ENCODE data around the gene PLD4.
A peak's percentile ranks its signal among the peaks of the same experiment; 100 is the strongest.

The PLD4 gene

GRCh38 chr14:104929268-104930230 is 4.9 kb downstream of the PLD4 start:
- no peak for DNase-seq (ENCODE audit: low read depth)

GRCh38 chr14:104930526-104931303 is 6.0 kb downstream of the PLD4 start:
- no peak for DNase-seq (ENCODE audit: low read depth)

- DNase-seq (ENCODE audit: low read depth): no peak
Measured at GRCh38 chr14:104931304-104931770, 6.7 kb downstream of the PLD4 start.

GRCh38 chr14:104931771-104932675 is 7.3 kb downstream of the PLD4 start:
- no peak for DNase-seq (ENCODE audit: low read depth)

DNA sequence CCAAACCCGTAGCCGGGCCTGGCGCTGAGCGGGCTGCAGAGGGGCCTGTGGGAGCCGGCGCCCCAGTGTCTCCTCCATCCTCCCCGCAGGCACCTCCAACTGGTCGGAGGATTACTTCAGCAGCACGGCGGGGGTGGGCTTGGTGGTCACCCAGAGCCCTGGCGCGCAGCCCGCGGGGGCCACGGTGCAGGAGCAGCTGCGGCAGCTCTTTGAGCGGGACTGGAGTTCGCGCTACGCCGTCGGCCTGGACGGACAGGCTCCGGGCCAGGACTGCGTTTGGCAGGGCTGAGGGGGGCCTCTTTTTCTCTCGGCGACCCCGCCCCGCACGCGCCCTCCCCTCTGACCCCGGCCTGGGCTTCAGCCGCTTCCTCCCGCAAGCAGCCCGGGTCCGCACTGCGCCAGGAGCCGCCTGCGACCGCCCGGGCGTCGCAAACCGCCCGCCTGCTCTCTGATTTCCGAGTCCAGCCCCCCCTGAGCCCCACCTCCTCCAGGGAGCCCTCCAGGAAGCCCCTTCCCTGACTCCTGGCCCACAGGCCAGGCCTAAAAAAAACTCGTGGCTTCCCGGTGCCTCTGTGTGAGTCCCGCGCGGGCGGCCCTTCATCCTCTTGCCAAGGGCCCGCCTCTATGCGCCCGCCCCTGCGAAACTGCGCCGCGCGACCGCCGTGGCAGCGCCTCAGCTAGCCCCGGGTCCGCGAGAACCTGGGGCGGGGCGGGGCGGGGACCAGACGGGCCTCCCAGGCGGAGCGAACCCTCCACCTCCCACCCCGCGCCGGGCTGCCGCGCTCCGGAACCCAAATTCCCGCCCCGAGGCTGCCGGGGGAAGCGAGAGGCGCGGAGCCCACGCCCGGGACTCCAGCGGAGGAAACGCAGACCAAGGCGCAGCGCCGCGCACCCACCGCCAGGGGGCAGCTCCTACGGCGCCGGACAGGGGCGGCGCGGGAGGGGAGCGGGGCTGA is 8.3 kb downstream of the PLD4 start:
- peak; percentile 82 for DNase-seq (ENCODE audit: low read depth)

DNA sequence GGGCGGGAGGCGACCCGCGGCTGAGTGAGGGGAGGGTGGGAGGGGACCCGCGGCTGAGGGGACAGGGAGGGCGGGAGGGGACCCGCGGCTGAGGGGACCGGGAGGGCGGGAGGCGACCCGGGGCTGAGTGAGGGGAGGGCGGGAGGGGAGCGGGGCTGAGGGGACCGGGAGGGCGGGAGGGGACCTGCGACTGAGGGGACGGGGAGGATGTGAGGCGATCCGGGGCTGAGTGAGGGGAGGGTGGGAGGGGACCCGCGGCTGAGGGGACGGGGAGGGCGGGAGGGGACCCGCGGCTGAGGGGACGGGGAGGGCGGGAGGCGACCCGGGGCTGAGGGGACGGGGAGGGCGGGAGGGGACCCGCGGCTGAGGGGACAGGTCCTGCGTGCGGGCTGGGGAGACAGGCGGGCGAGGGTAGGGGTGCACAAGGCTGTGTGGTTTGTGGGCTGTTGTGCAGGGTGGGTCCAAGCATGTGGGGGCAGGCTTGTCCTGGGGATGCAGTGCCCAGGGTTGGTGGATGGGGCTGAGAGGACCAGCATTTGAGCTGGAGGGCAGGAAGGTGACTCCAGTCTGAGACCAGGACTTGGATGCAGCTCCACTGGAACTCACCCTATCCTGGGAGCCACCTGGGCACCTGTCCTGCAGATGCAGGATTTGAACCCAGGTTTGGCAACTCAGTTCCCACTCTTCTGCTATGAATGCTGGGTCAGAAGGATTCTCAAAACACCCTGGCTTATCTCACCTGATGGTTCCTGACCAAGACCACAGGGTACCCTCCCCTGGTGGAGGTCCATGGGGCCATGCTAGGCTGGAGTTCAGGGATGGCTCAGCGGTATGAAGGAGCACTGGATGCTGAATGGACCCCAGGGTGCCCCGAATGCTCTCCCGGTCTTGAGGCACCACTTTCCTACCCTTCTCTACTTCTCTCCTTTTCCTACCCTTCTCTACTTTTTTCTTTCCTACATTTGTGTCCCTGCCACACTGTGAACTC is 9.4 kb downstream of the PLD4 start:
- DNase-seq (ENCODE audit: low read depth): no peak

DNA sequence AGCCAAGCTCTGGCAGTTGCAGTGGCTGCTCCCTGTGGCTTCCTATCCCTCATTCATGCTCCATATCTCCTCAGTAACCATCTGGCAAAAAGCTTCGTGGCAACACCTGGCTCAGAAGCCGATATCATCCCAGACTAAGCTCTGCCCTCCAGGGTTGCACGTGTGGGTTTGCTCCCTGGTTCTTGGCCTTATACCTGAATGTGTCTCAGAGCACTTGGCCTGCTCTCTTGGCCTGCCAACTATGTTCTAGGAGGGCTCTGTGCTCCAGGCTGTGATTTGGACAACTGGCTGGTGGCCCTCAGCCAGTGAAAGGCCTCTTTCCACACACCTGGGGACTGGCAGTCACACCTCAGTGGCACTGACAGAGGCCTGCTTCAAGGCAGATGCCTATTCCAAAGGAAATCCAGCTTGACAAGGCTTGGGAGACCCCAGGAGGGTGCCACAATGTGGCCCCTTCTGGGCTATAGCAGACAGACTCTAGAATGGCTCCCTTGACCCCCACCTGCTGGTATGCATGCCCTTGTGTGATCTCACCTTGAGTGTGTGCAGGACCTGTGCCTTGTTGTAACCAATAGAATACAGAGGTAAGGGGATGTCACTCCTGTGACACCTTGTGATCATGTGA is 10.5 kb downstream of the PLD4 start:
- DNase-seq (ENCODE audit: low read depth): no peak

DNA sequence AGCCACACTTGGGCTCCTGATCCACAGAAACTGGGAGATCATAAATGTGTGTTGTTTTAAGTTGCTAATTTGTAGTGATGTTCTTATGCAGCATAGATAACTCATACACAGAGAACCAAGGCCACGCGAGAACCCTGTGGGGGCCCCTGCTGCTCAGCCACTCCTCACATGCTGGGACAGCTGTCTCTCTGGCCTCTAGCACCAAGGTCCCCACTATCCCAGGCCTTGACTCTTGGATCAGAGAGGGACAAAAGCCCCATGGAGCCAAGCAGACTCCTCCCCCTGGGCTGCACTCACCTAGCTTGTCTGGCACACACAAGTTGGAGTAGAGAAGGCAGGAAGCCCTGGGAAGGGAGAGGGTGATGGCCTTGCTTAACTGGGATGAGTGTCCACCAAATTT is 11.3 kb downstream of the PLD4 start:
- no peak for DNase-seq (ENCODE audit: low read depth)

GRCh38 chr14:104936361-104937155 is 11.9 kb downstream of the PLD4 start:
- no peak for DNase-seq (ENCODE audit: low read depth)

DNA sequence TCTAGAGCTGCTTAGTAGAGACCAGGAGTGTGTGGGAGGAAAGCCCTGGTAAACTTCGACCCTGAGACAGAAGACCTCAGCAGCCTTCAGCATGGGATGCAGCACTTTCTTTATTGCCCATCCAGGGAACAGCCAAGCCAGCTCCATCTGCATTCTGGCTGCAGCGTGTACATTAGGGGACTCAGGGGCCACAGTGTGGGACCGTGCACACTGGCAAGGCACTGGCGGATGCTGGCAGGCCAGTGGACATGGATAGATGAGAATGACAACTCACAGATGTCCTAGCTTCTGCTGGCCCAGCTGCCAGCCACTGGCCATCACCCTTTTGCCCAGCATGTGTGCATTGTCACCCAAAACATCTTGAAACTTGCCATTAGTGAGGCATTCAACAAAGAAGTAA is 12.5 kb downstream of the PLD4 start:
- no peak for DNase-seq (ENCODE audit: low read depth)

DNA sequence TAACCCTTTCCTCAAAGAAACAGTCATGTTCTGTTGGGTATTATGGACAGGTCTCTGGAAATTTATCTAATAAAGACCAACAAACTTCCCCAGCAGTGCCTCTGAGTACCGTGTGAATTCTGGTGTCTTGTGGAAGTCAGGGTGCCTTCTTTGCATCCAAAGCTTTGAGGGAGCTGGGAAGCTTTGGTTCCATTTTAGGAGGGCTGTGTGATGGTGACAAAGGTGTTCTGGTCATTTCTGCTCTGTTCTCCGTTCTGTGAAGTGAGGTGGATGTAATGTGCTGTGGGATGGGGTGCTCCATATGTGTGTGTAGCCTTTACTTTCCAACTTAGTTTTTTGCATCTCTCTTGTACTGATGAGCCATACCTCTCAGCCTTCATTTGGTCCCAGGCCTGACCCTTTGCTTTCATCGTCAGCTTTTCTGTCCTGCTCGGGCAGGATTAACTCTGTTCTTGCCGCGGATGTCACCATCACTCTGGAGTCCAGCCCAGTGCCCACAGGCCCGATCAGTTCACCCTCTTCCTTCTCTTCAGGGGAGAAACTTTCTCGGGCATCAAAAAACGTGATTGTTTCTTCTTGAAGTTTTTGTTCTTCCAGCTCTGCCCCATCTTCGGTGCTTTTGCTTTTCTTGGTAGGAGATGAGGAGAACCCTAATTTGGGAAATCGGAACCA is 13.2 kb downstream of the PLD4 start:
- no peak for DNase-seq (ENCODE audit: low read depth)

DNA sequence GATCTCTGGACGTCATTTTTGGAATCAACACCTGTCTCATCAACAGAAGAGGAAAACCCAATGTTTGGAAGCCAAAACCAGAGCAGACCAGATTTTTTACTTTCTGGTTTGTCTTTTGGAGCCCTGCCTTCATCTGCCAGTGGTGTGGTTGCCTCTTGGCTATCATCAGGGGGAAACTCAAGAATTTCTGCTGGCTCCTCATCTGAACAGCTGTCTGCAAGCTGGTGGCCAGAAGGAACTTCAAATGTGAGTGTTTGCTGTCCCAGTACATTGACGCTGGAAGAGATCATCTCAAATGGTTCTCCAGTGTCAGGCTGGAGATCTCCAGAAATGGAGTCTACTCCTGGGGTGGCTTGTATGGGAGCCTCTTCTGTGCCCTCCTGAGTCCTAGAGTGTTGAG is 13.8 kb downstream of the PLD4 start:
- no peak for DNase-seq (ENCODE audit: low read depth)

- DNase-seq (ENCODE audit: low read depth): no peak
Measured at GRCh38 chr14:104938960-104939359, 14.3 kb downstream of the PLD4 start.

DNA sequence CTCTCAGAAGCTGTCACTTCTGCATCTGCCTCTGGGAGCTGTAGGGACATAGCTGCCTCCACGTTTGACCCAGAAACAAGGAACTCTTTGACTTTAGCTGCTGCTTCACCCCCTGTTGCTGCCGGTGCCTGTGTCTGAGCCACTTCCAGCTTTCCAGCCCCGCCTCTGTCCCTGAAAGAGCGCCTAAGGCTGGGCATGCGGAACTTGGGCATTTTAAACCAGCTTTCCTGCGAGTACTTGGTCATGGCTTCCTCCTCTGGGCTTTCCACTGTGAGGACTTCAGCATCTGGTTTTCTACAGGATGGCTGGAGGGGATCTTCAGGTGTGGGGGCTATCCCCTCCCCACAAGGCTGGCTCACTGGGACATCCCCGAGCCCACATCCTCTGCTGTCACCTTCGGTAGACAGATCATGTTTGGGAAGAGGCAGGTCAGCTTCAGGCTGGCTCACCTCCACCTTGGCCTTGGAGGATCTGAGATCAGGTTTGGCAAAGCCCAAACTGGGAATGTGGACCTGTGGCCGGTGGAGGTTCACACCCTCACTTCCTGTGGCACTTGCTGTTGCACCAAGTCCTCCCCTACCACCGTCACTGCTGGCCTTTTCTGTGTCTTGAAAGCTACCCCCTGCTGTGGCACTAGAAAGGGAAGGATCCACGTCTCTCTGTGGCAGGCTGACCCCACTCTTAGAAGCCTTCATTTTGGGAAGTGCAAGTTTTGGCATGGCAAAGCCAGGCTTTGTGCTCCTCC is 15.2 kb downstream of the PLD4 start:
- DNase-seq (ENCODE audit: low read depth): no peak

GRCh38 chr14:104940526-104941150 is 16.0 kb downstream of the PLD4 start:
- no peak for DNase-seq (ENCODE audit: low read depth)

All from stimulated activated CD8-positive, alpha-beta memory T cell treated with anti-CD3 and anti-CD28 coated beads, Interleukin-4, amount 100 ng/mL, for 24 hours (primary cell).